GM21717 (cell line): Measurements from ENCODE around the gene IMMP1L.
"Not testable (repeated sequence)": the region's sequence is repeated elsewhere in the genome, so short reads cannot be mapped to it uniquely, and the experiment has no call there.

Experiments used
- ATAC-seq: cut with Tn5 transposase; IDR thresholded peaks from one replicate; pipeline ENCODE4 v1.9.1; 2021; ENCODE audit warnings: mild to moderate bottlenecking, moderate library complexity; ENCODE audit not compliant: unreplicated experiment

Gene IMMP1L

GRCh38 chr11:31509429-31510345 is at the start of gene IMMP1L, which contains the start of gene ELP4:
Gene IMMP1L (minus strand): TSS chr11:31509622. CDS start chr11:31463276, 46,346 bp downstream.
Gene ELP4 (plus strand): TSS chr11:31509767. CDS start chr11:31509785, 18 bp downstream.
- ATAC-seq = peak; percentile 100

DNA sequence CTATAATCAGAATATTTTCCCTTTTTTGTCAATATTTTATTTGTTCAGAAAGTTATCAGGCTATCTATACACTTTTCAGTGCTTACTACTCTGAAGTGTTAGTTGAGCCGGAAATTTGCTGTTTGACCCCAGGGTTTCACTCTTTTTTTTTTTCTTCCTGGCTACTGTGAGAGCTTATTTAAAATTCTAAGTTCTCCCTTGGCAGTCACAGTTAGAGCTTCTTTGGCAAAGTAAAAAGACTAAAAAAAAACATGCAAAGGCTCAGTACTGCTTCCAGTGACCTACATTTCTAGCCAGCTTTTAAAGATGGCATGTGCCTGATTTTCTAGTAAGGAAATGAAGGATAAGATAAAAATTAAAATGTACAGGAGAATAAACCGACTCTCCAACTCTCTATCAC is 48.6 kb upstream of the IMMP1L start:
- ATAC-seq = no peak

- no peak for ATAC-seq
Observed at GRCh38 chr11:31555938-31556337, 46.5 kb upstream of the IMMP1L start.

DNA sequence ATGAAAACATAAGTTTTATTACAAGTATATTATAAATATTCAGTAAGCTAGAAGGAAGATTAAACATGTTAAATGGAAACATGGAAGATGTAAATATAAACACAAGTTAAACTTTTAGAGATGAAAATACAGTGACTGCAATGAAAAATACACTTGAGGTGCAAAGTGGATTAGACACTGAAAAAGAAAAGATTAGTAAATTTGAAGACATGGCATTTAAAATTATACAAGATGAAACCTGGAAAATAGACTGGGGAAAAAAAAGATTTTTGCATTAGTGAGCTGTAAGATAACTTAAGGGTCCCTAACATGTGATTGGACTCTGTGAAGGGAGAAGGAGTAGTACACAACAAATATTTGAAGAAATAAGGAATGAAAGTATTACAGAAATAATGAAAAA is 33.4 kb upstream of the IMMP1L start:
- no peak for ATAC-seq

- no peak for ATAC-seq
Observed at GRCh38 chr11:31535479-31535878, 26.1 kb upstream of the IMMP1L start.

DNA sequence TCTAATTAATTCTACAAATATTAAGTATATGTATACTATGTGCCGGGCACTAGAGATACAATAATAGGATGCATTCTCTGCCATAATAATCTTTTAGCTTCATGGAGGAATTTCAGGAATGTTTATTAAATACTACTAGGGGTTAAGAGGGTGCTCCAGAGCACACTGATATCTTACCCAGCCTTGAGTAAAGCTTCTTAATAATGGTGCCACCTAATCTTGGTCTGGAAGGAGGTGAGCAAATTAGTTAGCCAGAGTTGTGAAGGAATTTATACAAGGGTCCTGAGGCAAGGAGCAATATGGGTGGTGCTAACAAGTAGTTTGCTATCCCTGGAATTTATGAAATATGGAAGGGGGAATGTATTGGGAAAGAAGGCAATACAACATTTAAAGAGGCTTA is 21.9 kb upstream of the IMMP1L start:
- ATAC-seq = no peak

DNA sequence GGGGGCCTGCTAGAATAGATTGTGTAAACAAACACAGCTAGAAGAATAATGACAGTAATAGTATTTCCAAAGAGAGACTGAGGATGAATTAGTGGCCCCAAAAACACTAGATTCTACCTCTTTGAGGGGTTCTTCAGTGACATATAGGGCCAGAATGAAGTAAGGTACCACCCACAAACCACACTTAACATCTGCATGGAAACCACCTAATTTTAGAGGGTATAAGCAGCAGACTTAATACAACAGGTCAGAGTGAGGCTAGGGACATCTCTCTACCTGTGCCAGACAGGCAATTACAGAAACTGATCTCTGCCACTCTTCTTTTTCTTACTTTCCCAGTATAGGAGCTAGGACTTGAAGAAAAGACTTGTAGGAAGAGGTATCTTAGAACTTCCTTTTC is 20.3 kb upstream of the IMMP1L start:
- no peak for ATAC-seq

DNA sequence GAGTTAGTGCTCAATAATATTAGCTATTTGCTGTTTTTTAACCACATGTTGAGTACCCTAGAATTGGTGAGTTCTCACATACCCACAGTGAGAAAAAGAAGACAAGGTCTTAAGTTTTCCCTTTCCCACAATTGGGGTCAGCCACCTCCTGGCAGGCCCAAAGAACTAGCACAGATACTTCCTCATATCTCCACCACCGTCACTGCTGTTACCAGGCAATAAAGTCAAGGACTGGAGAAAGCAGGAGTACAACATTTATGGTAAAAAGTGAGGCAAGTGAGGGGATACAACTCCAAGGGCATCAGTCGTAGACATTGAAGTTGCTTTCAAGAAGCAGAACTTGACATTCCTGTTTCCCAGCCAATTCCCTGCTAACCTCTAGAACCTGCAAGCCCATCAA is 19.8 kb upstream of the IMMP1L start:
- no peak for ATAC-seq

DNA sequence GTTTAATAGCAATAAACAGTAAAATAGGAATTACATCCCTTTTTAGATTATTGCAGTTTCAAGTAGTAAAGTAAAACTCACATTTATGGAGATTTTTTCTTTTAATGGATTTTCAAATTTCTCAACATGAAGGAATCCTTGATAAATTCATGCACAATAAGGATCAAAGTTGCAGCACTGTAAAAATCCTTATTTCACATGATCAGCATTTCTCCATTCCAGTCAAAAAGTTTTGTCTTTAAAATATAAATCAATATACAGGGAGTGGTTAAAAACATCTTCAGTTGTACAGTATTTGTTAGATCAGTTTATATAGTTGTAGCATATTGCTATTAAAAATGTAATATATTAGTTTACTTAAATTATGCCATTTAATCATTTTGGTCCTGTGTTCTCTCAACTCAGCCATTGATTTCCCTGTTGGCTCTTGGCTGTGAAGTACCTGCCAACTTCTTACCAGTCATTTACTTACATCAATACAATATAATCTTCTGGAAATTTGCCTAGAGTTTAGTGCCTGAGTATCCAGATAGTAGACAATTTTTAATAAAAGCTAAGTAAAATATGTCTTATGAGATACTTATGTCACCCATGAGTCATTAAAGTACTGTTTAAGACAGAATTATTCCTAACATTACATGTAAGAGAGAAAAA is 12.2 kb upstream of the IMMP1L start:
- ATAC-seq = no peak

GRCh38 chr11:31512117-31512516 is 2.7 kb upstream of the IMMP1L start:
- ATAC-seq = no peak

GRCh38 chr11:31509051-31509428 is 382 bp downstream of the IMMP1L start:
- peak; percentile 11 for ATAC-seq

DNA sequence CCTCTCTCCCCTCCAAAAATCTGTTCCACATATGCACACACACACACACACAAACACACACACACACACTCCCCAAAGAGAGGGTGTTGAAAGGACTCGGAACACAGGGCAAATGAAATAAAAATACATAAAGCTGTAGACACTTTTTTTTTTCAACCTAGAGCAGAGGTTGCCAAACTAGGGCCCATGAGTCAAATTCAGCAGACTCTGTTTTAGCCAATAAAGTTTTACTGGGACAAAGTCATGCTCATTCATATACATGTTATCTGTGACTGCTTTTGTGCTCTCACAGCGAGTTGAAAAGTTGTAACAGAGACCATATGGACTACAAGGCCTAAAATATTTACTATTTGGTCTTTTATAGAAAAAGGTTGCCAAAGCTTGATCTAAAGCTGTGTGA is 8.9 kb downstream of the IMMP1L start:
- ATAC-seq = no peak

DNA sequence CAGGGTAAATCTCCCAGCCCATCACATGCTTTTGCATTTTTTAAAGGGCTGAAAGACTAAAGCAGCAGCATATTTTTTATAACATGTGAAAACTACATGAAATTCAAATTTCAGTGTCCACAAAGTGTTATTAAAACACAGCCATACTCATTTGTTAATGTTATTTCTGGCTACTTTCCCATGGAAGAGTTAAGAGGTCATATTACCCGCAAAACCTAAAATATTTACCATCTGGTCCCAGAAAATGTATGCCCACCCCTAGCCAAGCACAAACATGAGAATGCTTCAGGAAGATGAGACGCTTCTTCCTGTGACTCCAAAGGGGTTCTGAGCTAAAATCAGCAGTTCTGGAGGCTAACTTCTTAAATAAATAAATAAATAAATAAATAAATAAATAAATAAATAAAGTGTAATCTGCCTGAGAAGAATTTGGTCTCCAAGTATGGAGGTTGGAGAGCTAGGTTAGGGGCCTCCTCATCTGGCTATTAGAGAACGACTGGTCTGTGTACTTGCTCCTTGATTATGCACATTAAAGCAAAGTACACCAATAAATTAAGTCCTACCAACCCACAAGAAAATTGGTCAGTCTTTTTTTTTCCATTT is 9.7 kb downstream of the IMMP1L start:
- no peak for ATAC-seq

- not testable (repeated sequence) for ATAC-seq
Observed at GRCh38 chr11:31493762-31494161, 15.7 kb downstream of the IMMP1L start.

- ATAC-seq = no peak
Observed at GRCh38 chr11:31493235-31493634, 16.2 kb downstream of the IMMP1L start.

DNA sequence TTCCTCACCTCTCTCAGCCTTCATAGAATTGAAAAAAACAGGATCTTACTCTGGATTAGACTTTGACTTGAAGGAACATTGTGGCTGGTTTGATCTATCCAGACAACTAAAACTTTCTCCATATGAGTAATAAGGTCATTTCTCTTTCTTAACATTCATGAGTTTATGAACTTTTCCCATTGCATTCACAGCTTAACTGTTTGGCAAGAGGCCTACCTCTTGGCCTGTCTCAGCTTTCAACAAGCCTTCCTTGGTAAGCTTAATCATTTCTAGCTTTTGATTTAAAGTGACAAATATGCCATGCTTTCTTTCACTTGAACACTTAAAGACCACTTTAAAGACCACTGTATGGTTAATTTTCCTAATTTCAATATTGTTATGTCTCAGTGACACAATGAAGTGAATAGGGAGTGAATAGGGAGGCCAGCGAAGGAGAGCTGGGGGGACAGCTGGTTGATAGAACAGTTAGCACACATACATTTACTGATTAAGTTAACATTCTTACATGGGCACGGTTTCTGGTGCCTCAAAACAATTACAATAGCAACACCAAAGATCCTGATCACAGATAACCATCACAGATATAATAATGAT is 17.0 kb downstream of the IMMP1L start:
- no peak for ATAC-seq

GRCh38 chr11:31487848-31488247 is 21.6 kb downstream of the IMMP1L start:
- ATAC-seq = no peak

DNA sequence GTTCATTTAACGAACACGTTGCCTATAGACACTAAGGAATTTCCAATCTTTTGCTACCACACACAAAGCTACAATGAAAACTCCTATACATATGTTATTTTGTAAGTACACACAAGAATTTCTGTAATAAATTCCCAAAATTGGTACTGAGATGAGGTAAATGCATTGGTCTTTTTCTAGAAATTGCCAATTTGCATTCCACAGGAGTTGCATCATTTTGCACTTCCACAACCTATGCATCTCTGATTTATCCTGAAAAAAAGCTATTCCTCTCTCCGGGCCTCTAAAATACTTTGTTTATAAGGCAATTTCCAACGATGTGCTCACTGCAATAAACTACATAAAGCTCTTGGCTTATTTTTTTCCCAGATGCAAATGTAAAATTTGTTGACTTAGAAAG is 24.9 kb downstream of the IMMP1L start:
- no peak for ATAC-seq

GRCh38 chr11:31480930-31481329 is 28.5 kb downstream of the IMMP1L start:
- ATAC-seq = no peak

- no peak for ATAC-seq
Observed at GRCh38 chr11:31479066-31479465, 30.4 kb downstream of the IMMP1L start.

GRCh38 chr11:31478223-31478590 is 31.2 kb downstream of the IMMP1L start:
- ATAC-seq = no peak
